ENCODE data around the gene TK2.

The TK2 gene

GRCh38 chr16:66513111-66513723, 36.7 kb downstream of the TK2 start:
- H3K4me1 ChIP-seq (ENCODE audit: insufficient read depth, low read length, poor library complexity, severe bottlenecking) = peaks cover 26% of the 10 kb centered on the region
- H3K27me3 ChIP-seq (ENCODE audit: insufficient read depth, low read length, poor library complexity, severe bottlenecking) = no peaks in the 10 kb centered on the region
- no peak overlapping the region for H2AFZ ChIP-seq (ENCODE audit: low read length)
- no peak overlapping the region for H3K4me2 ChIP-seq (ENCODE audit: low read depth, low read length, poor library complexity, severe bottlenecking)
- H3K4me3 ChIP-seq (ENCODE audit: low read length, poor library complexity, severe bottlenecking) = no peak overlapping the region
- no peak overlapping the region for H3K9ac ChIP-seq (ENCODE audit: low read depth, low read length, poor library complexity, severe bottlenecking)
- no peak for TF ChIP-seq CTCF (conservative IDR thresholded peaks at IDR 0.05; ENCODE audit: low read length)
- no peak for TF ChIP-seq EZH2phosphoT487 (IDR thresholded peaks at IDR 0.05; ENCODE audit: borderline replicate concordance)
- peaks cover 6% of the 10 kb centered on the region; the same call in 1 of the 2 replicates for H3F3A ChIP-seq (ENCODE audit: low read depth)
- H3K9me3 ChIP-seq (ENCODE audit: insufficient read depth, low read depth, low read length) = no peaks in the 10 kb centered on the region
- no peaks in the 10 kb centered on the region; the same call in 1 of the 2 replicates for H3K36me3 ChIP-seq (ENCODE audit: insufficient read depth, low read length)
- H3K9me2 ChIP-seq (replicated peaks; ENCODE audit: low read depth, low read length) = no peaks in the 10 kb centered on the region
- H3K79me2 ChIP-seq (ENCODE audit: insufficient read depth, low read length) = no peaks in the 10 kb centered on the region
- H4K20me1 ChIP-seq (ENCODE audit: insufficient read depth, low read length, poor library complexity, severe bottlenecking) = no peaks in the 10 kb centered on the region

DNA sequence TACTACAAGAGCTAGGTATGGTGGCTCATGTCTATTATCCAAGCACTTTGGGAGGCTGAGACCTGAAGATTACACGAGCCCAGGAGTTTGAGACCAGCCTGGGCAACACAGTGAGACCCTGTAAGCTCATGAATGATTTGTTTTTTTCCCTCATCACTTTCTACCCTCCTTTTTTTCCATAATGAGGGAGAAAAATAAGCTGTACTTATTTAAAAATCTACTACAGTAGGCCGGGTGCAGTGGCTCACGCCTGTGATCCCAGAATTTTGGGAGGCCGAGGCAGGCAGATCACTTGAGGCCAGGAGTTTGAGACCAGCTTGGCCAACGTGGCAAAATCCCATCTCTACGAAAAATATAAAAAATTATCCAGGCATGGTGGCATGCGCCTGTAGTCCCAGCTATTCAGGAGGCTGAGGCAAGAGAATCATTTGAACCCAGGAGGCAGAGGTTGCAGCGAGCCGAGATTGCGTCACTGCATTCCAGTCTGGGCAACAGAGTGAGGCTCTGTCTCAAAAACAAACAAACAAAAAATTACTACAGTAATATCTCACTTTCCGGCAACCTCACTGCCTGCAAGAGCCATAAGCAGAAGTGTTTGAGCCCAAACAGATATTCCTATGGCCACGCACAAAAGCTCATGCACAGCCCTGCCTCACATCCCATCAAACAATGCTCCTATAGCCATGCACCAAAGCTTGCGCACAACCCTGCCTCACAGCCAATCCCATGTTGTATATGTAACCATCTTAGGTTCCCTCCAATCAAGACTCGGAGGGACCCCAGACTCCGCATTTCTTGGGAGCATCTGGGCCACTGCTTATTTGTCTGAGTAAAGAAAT, 37.4 kb downstream of the TK2 start:
- Histone ChIP-seq H3K9ac (ENCODE audit: low read depth, low read length, poor library complexity, severe bottlenecking) (peak overlapping the region; percentile 13), H3K9me3 (ENCODE audit: insufficient read depth, low read depth, low read length) (no peaks in the 10 kb centered on the region), H3K4me2 (ENCODE audit: low read depth, low read length, poor library complexity, severe bottlenecking) (no peak overlapping the region), H3K27me3 (ENCODE audit: insufficient read depth, low read length, poor library complexity, severe bottlenecking) (no peaks in the 10 kb centered on the region), H4K20me1 (ENCODE audit: insufficient read depth, low read length, poor library complexity, severe bottlenecking) (no peaks in the 10 kb centered on the region), H3K9me2 (replicated peaks; ENCODE audit: low read depth, low read length) (no peaks in the 10 kb centered on the region), H3K4me1 (ENCODE audit: insufficient read depth, low read length, poor library complexity, severe bottlenecking) (peaks cover 19% of the 10 kb centered on the region), H3K4me3 (ENCODE audit: low read length, poor library complexity, severe bottlenecking) (no peak overlapping the region), H3K79me2 (ENCODE audit: insufficient read depth, low read length) (no peaks in the 10 kb centered on the region), H3F3A (ENCODE audit: low read depth) (peaks cover 5% of the 10 kb centered on the region; the same call in 1 of the 2 replicates), H3K36me3 (ENCODE audit: insufficient read depth, low read length) (no peaks in the 10 kb centered on the region; the same call in 1 of the 2 replicates), H2AFZ (ENCODE audit: low read length) (no peak overlapping the region)
- TF ChIP-seq CTCF (conservative IDR thresholded peaks at IDR 0.05; ENCODE audit: low read length) (no peak), EZH2phosphoT487 (IDR thresholded peaks at IDR 0.05; ENCODE audit: borderline replicate concordance) (no peak)

GRCh38 chr16:66511602-66512271, 38.2 kb downstream of the TK2 start:
- H3K9me3 ChIP-seq (ENCODE audit: insufficient read depth, low read depth, low read length) = no peaks in the 10 kb centered on the region
- H4K20me1 ChIP-seq (ENCODE audit: insufficient read depth, low read length, poor library complexity, severe bottlenecking) = no peaks in the 10 kb centered on the region
- H3K36me3 ChIP-seq (ENCODE audit: insufficient read depth, low read length) = no peaks in the 10 kb centered on the region; the same call in 1 of the 2 replicates
- TF ChIP-seq CTCF (conservative IDR thresholded peaks at IDR 0.05; ENCODE audit: low read length) (peak; percentile 59), EZH2phosphoT487 (IDR thresholded peaks at IDR 0.05; ENCODE audit: borderline replicate concordance) (no peak)
- no peak overlapping the region for H3K4me3 ChIP-seq (ENCODE audit: low read length, poor library complexity, severe bottlenecking)
- H3K27me3 ChIP-seq (ENCODE audit: insufficient read depth, low read length, poor library complexity, severe bottlenecking) = no peaks in the 10 kb centered on the region
- H3K9me2 ChIP-seq (replicated peaks; ENCODE audit: low read depth, low read length) = no peaks in the 10 kb centered on the region
- H3K79me2 ChIP-seq (ENCODE audit: insufficient read depth, low read length) = no peaks in the 10 kb centered on the region
- peak overlapping the region; percentile 13 for H3K9ac ChIP-seq (ENCODE audit: low read depth, low read length, poor library complexity, severe bottlenecking)
- H3K4me1 ChIP-seq (ENCODE audit: insufficient read depth, low read length, poor library complexity, severe bottlenecking) = peaks cover 13% of the 10 kb centered on the region
- no peak overlapping the region for H3K4me2 ChIP-seq (ENCODE audit: low read depth, low read length, poor library complexity, severe bottlenecking)
- H3F3A ChIP-seq (ENCODE audit: low read depth) = no peaks in the 10 kb centered on the region
- no peak overlapping the region for H2AFZ ChIP-seq (ENCODE audit: low read length)

All from Loucy (cell line).